Fibroblast of villous mesenchyme (primary cell): ENCODE data around the gene ZNF407. TPM values are rescaled to one million over a fixed set of nuclear protein-coding genes. Genes with fewer than 3 reads are reported as not detected.

Experiments used
- DNase-seq: peaks from one replicate; pipeline ENCODE4 v3.0.0-alpha.2; 2010; ENCODE audit warnings: low read depth
- H3K4me3 ChIP-seq: 2 replicates; pipeline ENCODE4 v1.5.1; 2011; ENCODE audit warnings: low read depth, mild to moderate bottlenecking, low read length
- total RNA-seq: library from RNA; depleted of rRNA; stranded (reverse); fragments of >200 nt; gene quantifications from 2 replicates; pipeline ENCODE4 v1.2.3, GENCODE V29; 2012
- TF ChIP-seq, protein P1 (sequence below): IDR thresholded peaks from 2 replicates; pipeline ENCODE4 v1.5.1; 2012; ENCODE audit warnings: low read depth, mild to moderate bottlenecking, low read length; ENCODE audit not compliant: insufficient read depth

Gene ZNF407
- total RNA-seq, 1 donor, result 22.0 TPM

- no peak for DNase-seq
- no peak overlapping the region for H3K4me3 ChIP-seq
- TF ChIP-seq, protein P1, sequence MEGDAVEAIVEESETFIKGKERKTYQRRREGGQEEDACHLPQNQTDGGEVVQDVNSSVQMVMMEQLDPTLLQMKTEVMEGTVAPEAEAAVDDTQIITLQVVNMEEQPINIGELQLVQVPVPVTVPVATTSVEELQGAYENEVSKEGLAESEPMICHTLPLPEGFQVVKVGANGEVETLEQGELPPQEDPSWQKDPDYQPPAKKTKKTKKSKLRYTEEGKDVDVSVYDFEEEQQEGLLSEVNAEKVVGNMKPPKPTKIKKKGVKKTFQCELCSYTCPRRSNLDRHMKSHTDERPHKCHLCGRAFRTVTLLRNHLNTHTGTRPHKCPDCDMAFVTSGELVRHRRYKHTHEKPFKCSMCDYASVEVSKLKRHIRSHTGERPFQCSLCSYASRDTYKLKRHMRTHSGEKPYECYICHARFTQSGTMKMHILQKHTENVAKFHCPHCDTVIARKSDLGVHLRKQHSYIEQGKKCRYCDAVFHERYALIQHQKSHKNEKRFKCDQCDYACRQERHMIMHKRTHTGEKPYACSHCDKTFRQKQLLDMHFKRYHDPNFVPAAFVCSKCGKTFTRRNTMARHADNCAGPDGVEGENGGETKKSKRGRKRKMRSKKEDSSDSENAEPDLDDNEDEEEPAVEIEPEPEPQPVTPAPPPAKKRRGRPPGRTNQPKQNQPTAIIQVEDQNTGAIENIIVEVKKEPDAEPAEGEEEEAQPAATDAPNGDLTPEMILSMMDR, result no peak
Observed at GRCh38 chr18:74795751-74796150, 198.1 kb downstream of the ZNF407 start.

- no peak for DNase-seq
- no peak overlapping the region for H3K4me3 ChIP-seq
- TF ChIP-seq, protein P1, result no peak
Observed at GRCh38 chr18:74796211-74796610, 198.5 kb downstream of the ZNF407 start.

DNA sequence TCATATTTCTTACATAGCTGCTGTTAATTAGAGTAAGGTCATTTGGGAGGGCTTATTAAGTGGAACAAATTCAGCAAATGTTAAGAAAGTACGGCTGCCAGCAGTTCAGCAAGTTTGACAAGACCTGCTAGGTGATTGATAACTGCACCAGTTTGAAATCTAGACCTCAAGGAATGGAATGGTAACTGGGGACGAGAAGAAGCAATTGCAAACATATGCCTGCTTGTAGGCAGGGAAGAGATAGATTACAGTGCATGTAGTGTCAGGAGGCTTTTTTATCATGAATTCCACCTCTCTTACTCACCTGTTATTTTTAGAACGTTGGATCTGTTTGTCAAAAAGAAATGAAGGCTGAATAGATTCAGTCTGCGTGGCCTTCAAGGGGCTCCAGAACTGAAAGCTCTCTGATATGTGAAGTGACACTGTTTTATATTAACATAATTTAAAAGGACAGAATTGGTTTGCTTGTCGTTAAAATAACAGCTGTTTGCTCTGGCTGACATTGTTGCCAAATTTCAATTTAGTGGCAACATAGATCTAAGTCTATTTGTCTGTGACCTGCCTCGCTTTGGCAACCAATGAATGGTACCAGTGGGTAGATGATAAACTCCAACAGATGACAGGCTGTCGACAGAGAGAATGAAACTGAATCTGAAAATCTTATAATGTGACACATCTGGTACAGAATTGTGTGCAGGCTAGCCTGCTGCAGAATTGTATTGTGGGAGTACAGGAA lies 199.3 kb downstream of the ZNF407 start:
- DNase-seq, result peak; percentile 45
- TF ChIP-seq, protein P1, result no peak
- no peak overlapping the region for H3K4me3 ChIP-seq

GRCh38 chr18:74797577-74798151 lies 200.0 kb downstream of the ZNF407 start:
- DNase-seq, result no peak
- TF ChIP-seq, protein P1, result no peak
- H3K4me3 ChIP-seq, result no peak overlapping the region

- no peak for DNase-seq
- TF ChIP-seq, protein P1, result no peak
- H3K4me3 ChIP-seq, result no peak overlapping the region
Observed at GRCh38 chr18:74799542-74799941, 201.9 kb downstream of the ZNF407 start.

GRCh38 chr18:74800098-74800497 lies 202.4 kb downstream of the ZNF407 start:
- H3K4me3 ChIP-seq, result no peak overlapping the region
- TF ChIP-seq, protein P1, result no peak
- no peak for DNase-seq
